ENCODE results near the gene TAOK3.

The TAOK3 gene

DNA sequence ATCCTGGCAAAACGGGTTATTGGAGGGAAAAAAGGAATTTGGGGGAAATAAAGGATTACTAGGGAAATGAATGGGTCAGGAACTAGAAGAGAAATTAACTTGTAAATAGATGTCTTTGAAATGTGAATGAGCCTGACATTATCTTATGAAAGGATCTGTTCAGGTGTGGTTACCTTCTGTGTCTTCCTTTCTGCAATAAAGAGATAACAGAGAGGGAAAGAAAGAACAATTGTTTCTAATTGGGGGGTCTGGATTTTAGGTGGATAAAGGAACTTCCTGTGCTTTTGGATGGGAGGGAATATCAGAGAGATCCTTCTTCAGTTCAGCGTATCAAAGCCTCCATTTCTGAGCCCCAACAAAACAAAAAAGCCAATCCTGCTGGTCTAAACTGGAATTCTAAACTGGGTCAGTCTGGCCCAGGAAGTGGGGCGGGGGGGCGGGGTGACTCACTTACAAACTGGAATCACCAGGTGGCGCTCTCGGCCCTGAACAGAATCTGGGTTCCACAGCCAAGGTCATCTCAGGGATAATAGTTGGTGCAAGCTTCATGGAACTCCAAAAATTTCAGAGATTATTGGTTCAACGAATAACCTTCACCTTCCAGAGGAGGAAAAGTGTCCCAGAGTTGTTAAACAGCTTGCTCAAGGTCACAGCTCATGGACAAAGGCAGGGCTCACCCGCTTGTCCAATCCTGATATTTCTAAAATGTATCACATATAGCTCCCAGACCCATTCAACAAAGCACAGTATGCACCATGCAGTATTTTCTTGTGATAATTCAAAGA, 251.9 kb downstream of the TAOK3 start:
- H3K4me3 ChIP-seq (ENCODE audit: low read depth, low read length), result no peak overlapping the region
- DNase-seq (ENCODE audit: low read depth, low spot score), result peak; percentile 65
- TF ChIP-seq, protein P1, sequence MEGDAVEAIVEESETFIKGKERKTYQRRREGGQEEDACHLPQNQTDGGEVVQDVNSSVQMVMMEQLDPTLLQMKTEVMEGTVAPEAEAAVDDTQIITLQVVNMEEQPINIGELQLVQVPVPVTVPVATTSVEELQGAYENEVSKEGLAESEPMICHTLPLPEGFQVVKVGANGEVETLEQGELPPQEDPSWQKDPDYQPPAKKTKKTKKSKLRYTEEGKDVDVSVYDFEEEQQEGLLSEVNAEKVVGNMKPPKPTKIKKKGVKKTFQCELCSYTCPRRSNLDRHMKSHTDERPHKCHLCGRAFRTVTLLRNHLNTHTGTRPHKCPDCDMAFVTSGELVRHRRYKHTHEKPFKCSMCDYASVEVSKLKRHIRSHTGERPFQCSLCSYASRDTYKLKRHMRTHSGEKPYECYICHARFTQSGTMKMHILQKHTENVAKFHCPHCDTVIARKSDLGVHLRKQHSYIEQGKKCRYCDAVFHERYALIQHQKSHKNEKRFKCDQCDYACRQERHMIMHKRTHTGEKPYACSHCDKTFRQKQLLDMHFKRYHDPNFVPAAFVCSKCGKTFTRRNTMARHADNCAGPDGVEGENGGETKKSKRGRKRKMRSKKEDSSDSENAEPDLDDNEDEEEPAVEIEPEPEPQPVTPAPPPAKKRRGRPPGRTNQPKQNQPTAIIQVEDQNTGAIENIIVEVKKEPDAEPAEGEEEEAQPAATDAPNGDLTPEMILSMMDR (IDR thresholded peaks at IDR 0.05; ENCODE audit: low read depth, low read length), result peak; percentile 55
- in situ Hi-C loops (cut with HindIII; ENCODE audit: low sequenced_read_pairs), result no loop called here

DNA sequence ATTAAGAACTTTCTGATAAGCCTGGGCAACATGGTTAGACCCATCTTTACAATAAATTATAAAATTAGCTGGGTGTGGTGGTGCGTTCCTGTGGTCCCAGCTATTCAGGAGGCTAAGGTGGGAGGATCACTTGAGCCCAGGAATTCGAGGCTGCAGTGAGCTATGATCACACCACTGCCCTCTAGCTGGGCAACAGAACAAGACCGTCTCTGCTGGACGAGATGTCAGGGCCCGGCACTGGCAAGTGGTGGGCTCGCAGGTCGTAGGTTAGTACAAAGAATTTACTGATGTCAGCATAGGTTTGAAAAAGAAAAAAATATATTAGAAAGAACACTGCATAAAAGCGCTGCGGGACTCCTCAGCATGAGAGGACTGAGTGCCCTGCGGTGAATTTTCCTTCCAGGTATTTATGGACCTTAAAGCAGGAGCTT, 253.2 kb downstream of the TAOK3 start:
- DNase-seq (ENCODE audit: low read depth, low spot score), result no peak
- in situ Hi-C loops (cut with HindIII; ENCODE audit: low sequenced_read_pairs), result no loop called here
- no peak overlapping the region for H3K4me3 ChIP-seq (ENCODE audit: low read depth, low read length)
- TF ChIP-seq, protein P1 (IDR thresholded peaks at IDR 0.05; ENCODE audit: low read depth, low read length), result no peak

DNA sequence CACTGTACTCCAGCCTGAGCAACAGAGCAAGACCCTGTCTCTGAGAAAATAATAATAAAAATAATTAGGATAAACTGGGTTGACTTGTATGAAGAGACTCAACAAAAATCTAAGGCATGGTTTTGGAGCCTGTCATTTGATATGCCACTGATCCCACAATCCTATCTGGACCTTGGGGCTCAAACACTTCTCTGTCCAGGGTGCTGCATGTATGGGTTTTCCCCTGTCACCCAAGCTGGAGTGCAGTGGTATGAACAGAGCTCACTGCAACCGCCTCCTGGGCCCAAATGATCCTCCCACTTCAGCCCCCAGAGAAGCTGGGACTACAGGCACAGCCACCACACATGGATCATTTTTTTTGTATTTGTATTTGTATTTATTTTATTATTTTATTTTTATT, 263.6 kb downstream of the TAOK3 start:
- in situ Hi-C loops (cut with HindIII; ENCODE audit: low sequenced_read_pairs), result no loop called here
- TF ChIP-seq, protein P1 (IDR thresholded peaks at IDR 0.05; ENCODE audit: low read depth, low read length), result no peak
- no peak overlapping the region for H3K4me3 ChIP-seq (ENCODE audit: low read depth, low read length)
- no peak for DNase-seq (ENCODE audit: low read depth, low spot score)

DNA sequence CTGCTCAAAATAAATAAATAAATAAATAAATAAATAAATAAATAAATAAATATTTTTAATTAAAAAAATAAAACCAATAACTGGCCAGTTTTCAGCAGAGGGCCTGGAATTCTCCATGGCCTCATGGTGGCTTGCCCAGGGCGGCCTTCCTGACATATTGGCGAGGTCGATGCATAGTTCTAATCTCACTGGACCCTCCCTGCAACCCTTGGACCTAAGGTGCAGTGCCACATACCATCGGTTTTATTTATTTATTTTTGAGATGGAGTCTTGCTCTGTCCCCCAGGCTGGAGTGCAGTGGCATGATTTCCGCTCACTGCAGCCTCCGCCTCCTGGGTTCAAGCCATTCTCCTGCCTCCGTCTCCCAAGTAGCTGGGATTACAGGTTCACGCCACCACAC, 265.0 kb downstream of the TAOK3 start:
- in situ Hi-C loops (cut with HindIII; ENCODE audit: low sequenced_read_pairs), result no loop called here
- DNase-seq (ENCODE audit: low read depth, low spot score), result no peak
- H3K4me3 ChIP-seq (ENCODE audit: low read depth, low read length), result no peak overlapping the region
- TF ChIP-seq, protein P1 (IDR thresholded peaks at IDR 0.05; ENCODE audit: low read depth, low read length), result no peak

DNA sequence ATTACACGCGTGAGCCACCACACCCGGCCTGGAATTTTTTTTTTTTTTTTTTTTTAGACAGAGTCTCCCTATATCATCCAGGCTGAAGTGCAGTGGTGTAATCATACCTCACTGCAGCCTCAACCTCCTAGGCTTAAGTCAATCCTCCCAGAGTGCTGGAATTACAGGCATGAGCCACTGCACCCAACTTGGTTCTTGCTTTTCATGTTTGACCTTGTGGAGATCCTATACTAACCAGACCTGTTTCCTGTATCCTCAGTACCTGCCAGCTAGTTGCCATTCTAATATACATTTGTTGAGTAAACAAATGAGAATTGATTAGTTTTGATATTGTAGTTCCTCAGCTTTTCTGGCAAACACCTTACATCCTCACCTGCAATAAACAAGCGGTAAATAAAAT, 265.7 kb downstream of the TAOK3 start:
- TF ChIP-seq, protein P1 (IDR thresholded peaks at IDR 0.05; ENCODE audit: low read depth, low read length), result no peak
- in situ Hi-C loops (cut with HindIII; ENCODE audit: low sequenced_read_pairs), result no loop called here
- DNase-seq (ENCODE audit: low read depth, low spot score), result no peak
- H3K4me3 ChIP-seq (ENCODE audit: low read depth, low read length), result no peak overlapping the region

DNA sequence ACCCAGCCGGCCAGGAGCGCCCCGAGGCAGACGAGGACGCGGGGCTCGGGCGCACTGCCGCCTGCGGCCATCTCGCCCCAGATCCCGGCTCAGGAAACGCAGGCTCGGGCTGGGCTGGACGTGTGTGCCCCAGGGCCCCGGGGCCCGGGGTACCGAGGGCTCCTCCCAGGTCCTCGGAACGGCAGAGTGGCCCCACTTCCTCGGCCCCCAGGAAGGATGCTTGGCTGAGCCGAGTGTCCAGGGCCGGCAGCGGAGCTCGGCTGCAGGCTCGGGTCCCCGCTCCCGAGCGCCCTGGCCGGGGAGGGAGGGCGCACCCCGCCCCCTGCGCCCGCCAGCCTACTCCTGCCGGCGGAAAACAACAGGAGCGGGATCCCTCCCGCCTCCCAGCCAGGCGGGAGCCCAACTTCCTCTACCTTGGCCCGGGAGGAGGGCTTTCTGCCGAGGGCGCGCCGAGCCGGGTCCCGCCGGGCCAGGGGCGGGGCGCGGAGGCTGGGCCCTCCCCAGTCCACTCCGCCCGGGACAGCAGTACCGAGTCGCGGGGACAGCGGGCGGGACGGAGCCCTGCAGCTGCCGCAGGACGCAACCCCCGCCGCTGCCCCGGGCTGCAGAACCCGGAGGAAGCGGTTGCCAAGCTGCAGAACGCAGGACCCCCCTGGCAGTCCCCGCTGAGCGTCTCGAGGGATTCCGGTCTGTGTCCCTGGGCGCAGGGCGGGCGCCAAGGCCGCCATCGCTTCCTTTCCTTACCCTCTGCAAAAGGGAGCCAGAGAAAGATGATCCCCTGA, 268.9 kb downstream of the TAOK3 start, which contains the start of gene VSIG10:
VSIG10 (minus strand) TSS at position 411 of the 782 bp plus-strand sequence; CDS start at position 71, 340 bp downstream.
- DNase-seq (ENCODE audit: low read depth, low spot score), result peak; percentile 65
- in situ Hi-C loops (cut with HindIII; ENCODE audit: low sequenced_read_pairs), result no loop called here

More for the DNA sequence above, 268.9 kb downstream of the TAOK3 start, which contains the start of gene VSIG10:
- H3K4me3 ChIP-seq (ENCODE audit: low read depth, low read length), result peak within 1 kb of the TSS; percentile 64
- TF ChIP-seq, protein P1 (IDR thresholded peaks at IDR 0.05; ENCODE audit: low read depth, low read length), result no peak

Data from astrocyte of the spinal cord (primary cell).